GM19324 (cell line): ENCODE data around the gene BMP8B.
"Not testable (repeated sequence)": the region's sequence is repeated elsewhere in the genome, so short reads cannot be mapped to it uniquely, and the experiment has no call there.

Experiments used
- ATAC-seq: cut with Tn5 transposase; IDR thresholded peaks from one replicate; pipeline ENCODE4 v1.9.1; 2021; ENCODE audit warnings: mild to moderate bottlenecking, moderate library complexity; ENCODE audit not compliant: unreplicated experiment, low FRiP score

Gene BMP8B

DNA sequence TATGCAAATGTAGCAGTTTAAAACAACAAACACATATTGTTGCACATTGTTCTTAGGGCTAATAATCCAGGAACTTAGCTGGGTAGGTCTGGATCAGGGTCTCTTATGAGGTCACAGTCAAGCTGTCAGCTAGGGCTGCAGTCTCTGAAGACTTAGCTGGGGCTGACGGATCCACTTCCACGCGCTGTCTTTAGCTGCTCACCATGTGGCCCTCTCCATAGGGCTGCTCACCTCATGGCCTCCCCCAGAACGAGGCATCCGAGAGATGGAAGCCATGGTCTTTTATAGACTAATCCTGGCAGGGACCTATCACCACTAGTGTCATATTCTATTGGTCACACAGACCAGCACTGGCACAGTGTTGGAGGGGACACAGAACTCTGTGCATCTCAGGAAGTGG lies 8.8 kb downstream of the BMP8B start:
- ATAC-seq, result no peak

DNA sequence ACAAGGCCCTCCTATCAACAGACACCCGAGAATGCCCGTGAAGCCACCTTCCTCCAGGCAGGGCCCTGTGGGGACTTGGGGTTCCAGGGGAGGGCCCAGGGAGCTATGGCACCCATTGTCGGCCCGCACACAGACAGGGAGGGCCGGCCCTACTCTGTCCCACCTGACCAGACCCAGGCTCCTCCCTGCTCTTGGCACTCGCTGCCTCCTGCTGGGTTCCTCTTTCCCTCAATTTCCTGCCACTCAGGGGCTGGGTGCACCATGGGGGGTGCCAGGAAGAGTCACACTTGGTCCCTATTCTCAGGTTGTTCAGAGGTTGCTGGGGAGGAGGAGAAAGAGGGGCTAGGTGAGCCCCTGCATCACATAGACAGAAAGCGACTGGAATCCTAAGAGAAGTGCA lies 9.5 kb downstream of the BMP8B start:
- ATAC-seq, result no peak

GRCh38 chr1:39778463-39779099 lies 10.1 kb downstream of the BMP8B start:
- ATAC-seq, result not testable (repeated sequence)

- not testable (repeated sequence) for ATAC-seq
Observed at GRCh38 chr1:39777896-39778295, 10.8 kb downstream of the BMP8B start.

DNA sequence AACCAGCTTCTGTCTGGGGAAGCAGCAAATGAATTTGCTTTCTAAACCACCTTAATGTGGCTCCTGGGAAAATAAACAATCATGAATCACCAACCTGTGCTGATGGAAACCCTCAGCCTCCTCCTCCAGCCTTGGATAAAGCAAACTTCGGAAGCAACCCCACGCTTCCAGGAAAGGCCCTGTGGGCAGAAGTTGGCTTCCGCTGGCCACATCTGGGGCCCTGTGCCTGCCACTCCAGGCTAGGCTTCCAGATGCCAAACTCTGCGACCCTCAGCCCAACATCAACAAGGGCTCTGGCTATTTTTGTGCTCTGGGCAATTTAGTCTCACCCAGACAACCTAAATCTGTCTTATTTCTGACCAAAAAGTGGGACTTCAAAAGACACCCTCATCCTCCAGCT lies 11.4 kb downstream of the BMP8B start:
- no peak for ATAC-seq

DNA sequence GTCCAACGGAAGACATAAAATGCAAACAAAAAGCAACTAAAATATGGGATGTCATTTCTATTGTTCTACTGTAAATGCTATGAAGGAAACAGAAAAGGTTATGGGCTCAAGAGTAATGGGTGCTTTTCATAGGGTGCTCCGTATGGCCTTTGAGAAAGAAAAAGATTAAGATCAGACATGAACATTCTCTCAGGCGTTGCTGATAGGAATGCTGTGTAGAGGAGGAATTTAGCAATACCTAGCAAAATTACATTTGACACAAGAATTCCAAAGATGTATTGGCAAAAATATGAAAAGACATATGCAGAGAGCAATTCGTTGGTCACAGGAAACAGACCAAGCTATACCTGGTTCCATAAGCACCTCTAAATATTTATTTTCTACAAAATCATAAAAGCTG lies 11.8 kb downstream of the BMP8B start:
- ATAC-seq, result no peak

DNA sequence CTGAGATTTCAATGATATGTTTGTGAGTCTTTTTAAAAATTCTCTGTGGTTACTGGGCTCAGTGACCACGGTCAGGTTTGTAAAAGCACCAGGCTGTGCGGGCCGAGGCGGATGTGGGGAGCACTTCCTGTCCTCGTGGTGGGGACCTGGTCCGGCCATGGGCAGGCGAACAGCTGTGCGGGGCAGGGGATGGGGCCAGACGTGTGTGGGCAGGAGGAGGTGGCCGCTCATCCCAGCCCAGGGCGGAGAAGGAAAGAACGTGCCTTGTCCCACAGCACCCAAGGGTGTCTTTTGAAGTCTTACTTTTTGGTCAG lies 12.3 kb downstream of the BMP8B start:
- no peak for ATAC-seq

DNA sequence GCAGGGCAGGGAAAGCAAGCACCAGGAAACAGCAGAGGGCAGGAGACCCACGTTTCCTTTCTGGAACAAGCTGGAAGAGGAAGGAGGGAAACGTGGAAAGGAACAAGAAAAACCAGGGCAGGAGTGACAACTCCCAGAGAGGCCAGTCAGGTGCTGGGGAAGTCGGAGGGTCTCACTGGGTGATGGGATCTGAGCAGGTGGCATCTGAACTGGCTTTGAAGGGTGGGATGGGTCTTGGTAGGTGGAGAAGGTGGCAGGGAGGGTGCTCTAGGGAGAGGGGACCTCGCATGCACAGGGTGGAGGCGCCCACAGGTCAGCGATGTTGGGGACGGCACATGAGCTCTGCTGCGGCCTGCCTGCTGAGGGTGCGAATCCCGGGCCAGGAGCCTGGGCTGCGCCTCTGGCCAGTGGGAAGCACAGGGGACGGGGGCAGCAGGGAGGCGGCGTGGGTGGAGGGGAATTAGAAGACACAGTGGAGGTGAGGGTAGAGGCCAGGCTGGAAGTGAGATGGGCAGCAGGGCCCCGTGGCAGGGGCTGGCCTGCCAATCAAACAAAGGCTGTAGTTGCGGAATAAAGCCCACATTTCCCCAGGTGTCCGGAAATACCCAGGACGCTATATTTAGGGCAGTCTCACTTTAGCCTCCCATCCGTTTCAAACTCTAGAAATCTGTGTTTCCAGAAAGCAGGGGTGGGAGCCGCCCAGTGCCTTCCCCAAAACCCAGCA lies 12.8 kb downstream of the BMP8B start:
- not testable (repeated sequence) for ATAC-seq

- ATAC-seq, result not testable (repeated sequence)
Observed at GRCh38 chr1:39775141-39775540, 13.5 kb downstream of the BMP8B start.

DNA sequence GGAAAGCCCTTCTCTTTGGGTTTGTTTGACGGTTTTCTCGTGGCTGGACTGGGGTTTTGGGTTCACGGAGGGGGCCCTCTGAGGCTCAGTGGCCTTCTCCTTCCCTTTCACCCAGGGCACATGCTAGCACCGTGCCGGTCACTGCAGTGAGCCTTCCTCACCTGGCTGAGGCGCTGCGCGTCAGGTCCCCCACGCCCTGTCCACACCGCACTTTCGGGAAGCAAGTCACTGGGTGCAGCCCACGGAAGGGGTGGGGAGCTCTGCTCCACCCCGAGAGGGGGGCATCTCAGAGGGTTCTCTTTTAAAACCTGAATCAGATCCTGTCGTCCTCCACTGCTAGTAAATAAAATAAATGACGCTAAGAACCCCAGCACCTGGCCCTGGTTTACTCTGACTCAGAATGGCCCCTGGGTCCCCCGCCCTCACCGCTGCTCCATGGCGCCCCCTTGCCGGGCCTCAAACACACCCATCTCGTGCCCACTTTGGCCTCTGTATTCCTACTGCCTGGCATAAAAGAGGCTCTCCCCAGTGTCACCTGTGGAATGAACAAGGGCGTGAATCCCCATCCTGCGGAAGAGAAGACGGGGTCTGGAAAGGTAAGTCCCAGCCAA lies 15.2 kb downstream of the BMP8B start:
- not testable (repeated sequence) for ATAC-seq

GRCh38 chr1:39771022-39771532 lies 17.6 kb downstream of the BMP8B start, which contains the start of gene OXCT2:
Gene OXCT2 (minus strand): TSS chr1:39771348. CDS start chr1:39771255, 93 bp downstream.
- not testable (repeated sequence) for ATAC-seq

- not testable (repeated sequence) for ATAC-seq
Observed at GRCh38 chr1:39770100-39771021, 18.3 kb downstream of the BMP8B start.

- not testable (repeated sequence) for ATAC-seq
Observed at GRCh38 chr1:39769502-39769901, 19.2 kb downstream of the BMP8B start.

- ATAC-seq, result not testable (repeated sequence)
Observed at GRCh38 chr1:39766466-39766865, 22.2 kb downstream of the BMP8B start.

- not testable (repeated sequence) for ATAC-seq
Observed at GRCh38 chr1:39764512-39764911, 24.2 kb downstream of the BMP8B start.

DNA sequence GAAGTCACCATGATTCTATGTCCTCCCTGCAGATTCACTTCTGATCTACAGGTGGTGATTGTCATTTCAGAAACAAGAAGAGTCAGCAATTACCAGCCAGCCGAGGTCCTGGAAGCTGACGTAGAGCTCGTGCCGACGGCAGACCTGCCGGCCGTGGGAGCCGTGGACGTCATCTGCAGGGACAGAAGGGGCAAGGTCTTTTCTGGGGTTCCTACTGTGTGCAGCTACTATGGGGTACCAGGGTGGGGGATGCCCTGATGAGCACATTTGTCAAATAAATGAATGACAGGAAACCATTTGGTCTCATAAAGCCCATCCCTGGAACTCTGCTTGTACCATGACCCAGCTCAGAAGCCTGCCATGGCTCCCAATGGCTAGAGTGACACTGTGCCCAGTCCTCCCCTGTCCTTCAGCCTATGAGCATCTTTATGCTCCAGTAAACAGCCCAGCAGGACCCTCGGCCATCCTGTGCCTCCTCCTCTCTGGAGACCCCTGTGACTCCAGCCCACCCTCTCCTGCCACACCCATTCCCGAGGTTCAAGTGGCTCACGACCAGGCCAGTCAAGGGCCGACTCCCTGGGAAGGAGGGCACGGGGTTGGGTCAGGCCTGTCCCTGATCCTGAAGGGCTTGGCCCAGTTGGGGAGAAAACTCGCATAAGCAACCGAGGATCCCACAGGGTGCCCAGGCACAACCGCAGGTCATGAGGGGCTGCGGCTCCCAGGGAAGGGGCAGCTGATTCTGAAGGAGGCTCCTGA lies 24.9 kb downstream of the BMP8B start:
- ATAC-seq, result not testable (repeated sequence)

DNA sequence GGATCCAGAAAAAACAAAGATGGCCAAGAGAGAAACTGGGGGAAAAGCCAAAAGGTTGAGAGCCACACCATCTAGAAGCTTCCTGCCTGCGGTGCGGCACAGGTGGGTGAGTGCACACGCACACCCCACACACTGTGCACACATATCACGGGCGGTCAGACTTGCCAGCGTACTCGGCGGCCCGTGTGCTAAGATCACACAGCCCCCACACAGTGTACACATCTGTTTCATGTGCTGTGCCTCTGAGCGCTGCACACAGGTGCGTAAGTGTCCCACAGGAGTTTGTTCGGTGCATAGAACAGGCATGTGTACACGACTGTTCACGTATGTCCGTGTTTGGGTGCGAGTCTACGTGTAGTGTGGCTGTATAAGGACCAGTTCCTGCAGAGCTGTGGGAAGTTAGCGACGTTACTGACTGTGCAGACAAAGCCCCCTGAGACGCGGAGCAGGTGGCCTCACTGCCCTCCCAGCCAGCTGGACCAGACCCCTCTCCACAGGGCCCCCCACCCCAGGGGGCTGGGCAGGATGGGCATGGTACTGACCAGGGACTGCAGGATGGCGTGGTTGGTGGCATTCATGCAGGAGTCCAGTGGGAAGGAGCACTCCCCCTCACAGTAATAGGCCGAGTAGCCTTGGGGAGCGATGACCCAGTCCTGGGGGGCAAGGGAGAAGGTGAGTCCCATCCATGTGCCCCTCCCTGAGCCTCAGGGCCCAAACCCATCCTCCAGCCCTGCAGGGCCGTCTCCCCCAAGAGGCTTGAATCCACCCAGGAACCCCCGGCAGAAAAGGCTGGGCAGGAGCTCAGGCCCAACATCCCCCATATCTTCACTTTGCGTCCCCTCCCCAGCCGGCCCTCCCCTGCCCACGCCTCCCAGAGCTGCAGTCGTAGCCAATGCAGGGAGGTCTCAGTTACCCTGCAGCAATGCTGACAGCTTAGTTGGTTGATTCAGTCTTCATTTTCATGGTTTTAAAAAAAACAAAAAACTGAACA lies 25.8 kb downstream of the BMP8B start:
- no peak for ATAC-seq

- ATAC-seq, result no peak
Observed at GRCh38 chr1:39761557-39762260, 27.0 kb downstream of the BMP8B start.
